Cardiac fibroblast (primary cell): ENCODE measurements around the gene CCDC187.

Experiments
- DNase-seq, 2 donors: peaks; one replicate each; pipeline versions ENCODE4 v3.0.0 to v3.0.0-alpha.2; 2010; ENCODE audit warnings: low read depth in 2 of 2
- H3K4me3 ChIP-seq, 2 donors: replicated peaks in 1 of 2; 1 replicate in 1 of 2; 2 replicates in 1 of 2; pipeline ENCODE4 v1.5.1; 2011; ENCODE audit warnings: low read depth in 2 of 2, low read length in 2 of 2, mild to moderate bottlenecking in 2 of 2, moderate library complexity in 1 of 2
- CTCF ChIP-seq: IDR thresholded peaks from one replicate; pipeline ENCODE4 v1.5.1; 2011; ENCODE audit warnings: low read depth, mild to moderate bottlenecking, low read length, inconsistent platforms

CCDC187 gene

GRCh38 chr9:136326761-136327303 lies 22.9 kb upstream of the CCDC187 start:
- TF ChIP-seq CTCF, result no peak

GRCh38 chr9:136326061-136326760 lies 22.3 kb upstream of the CCDC187 start:
- H3K4me3 ChIP-seq, result no peak overlapping the region
- TF ChIP-seq CTCF, result no peak
- peak; percentile 23 to 67 for DNase-seq

More at GRCh38 chr9:136326761-136327303, 22.9 kb upstream of the CCDC187 start:
- peak overlapping the region; percentile 36 to 43 for H3K4me3 ChIP-seq
- DNase-seq, result no peak

GRCh38 chr9:136325358-136325757 lies 21.5 kb upstream of the CCDC187 start:
- DNase-seq, result no peak
- no peak for TF ChIP-seq CTCF
- H3K4me3 ChIP-seq, result no peak overlapping the region

- DNase-seq, result no peak
- H3K4me3 ChIP-seq, result no peak overlapping the region
- no peak for TF ChIP-seq CTCF
Observed at GRCh38 chr9:136324501-136325300, 20.8 kb upstream of the CCDC187 start.

- no peak overlapping the region for H3K4me3 ChIP-seq
- DNase-seq, result no peak
- no peak for TF ChIP-seq CTCF
Observed at GRCh38 chr9:136323371-136323789, 19.5 kb upstream of the CCDC187 start.

GRCh38 chr9:136322756-136323330 lies 18.9 kb upstream of the CCDC187 start:
- no peak overlapping the region for H3K4me3 ChIP-seq
- no peak for DNase-seq
- no peak for TF ChIP-seq CTCF
